ENCODE data around the gene GRIA4. TPM values are rescaled to one million over a fixed set of nuclear protein-coding genes. Genes with fewer than 3 reads are reported as not detected.
"Not testable (repeated sequence)": the region's sequence is repeated elsewhere in the genome, so short reads cannot be mapped to it uniquely, and the experiment has no call there.

The GRIA4 gene
- total RNA-seq, 2 donors from 2014 or later = 0.10 TPM; not detected in 1

DNA sequence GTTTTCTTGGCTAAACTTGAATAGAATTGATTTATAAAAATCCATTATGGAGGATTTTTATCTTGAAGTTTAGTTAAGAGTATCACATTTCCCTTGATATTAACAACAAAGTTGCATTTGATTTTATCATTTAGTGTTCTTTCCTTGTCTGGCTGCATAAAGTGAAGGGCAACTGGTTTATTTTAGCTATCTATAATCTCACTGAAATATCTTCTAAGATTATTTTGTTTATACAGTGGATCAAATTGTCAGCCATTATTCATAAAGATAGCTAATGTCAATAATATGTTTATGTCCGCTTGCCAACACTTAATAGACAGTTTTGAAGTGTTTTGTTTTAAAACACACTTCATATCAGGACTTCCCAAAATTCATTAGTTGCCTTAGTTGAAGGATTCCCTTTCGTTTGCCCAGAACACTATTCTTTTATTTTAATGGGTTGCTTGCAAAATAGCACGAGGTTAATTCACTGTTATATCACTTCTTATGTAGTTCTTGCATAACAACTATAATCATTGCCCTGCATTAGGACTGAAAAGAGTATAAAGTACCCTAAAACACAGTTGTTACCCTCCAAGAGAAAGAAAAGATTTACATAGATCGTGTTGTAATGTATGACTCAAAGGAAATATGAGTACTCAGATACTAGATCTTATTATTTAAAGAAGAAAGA is 339.2 kb downstream of the GRIA4 start:
- intact Hi-C loops (cut with DNase I) = no loop called here
- DNase-seq (ENCODE audit: low spot score) = no peak

DNA sequence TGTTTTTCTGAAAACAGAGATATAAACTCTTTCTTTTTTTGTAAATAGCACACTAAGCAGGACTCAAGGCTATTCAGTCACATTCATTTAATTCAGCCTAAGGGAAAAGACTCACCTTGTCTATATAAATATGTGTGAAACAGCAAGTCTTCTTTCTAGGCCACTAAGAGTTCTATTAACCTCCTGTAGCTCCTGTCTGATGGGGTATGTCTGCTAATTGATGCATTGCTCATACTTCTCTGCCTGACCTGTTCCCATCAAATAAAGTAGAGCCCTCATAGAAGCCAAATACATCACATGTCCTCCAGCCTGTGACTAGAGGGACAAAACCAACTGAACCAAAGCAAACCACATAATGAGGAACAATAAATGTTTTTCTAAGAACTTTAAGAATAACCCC is 344.0 kb downstream of the GRIA4 start:
- DNase-seq (ENCODE audit: low spot score) = no peak
- intact Hi-C loops (cut with DNase I) = no loop called here

GRCh38 chr11:105960252-105961245 is 350.7 kb downstream of the GRIA4 start:
- peak; percentile 64 for DNase-seq (ENCODE audit: low spot score)
- intact Hi-C loops (cut with DNase I) = no loop called here

- no peak for DNase-seq (ENCODE audit: low spot score)
- intact Hi-C loops (cut with DNase I) = no loop called here
Observed at GRCh38 chr11:105968021-105968697, 358.3 kb downstream of the GRIA4 start.

GRCh38 chr11:105969756-105970155 is 359.9 kb downstream of the GRIA4 start:
- intact Hi-C loops (cut with DNase I) = no loop called here
- DNase-seq (ENCODE audit: low spot score) = no peak

DNA sequence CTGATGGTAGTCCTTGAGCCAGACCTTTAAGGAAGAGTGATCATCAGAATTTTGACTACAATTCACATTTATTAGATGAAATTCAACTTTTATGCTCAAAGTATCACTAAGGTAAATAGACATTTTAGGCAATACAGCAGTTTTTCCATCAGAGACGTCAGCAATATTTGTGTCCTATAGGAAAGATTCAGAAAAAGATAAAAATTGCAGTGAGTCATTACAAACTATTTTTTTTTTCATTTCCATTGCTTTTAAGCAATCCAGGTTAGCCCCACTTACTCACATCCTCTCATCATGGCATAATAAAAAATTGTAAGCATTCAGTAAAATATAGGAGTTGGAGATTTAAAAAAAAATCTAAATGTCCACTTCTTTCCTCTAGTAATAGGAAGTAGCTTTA is 365.3 kb downstream of the GRIA4 start:
- DNase-seq (ENCODE audit: low spot score) = no peak
- intact Hi-C loops (cut with DNase I) = no loop called here

- intact Hi-C loops (cut with DNase I) = no loop called here
- no peak for DNase-seq (ENCODE audit: low spot score)
Observed at GRCh38 chr11:105979997-105980703, 370.3 kb downstream of the GRIA4 start.

DNA sequence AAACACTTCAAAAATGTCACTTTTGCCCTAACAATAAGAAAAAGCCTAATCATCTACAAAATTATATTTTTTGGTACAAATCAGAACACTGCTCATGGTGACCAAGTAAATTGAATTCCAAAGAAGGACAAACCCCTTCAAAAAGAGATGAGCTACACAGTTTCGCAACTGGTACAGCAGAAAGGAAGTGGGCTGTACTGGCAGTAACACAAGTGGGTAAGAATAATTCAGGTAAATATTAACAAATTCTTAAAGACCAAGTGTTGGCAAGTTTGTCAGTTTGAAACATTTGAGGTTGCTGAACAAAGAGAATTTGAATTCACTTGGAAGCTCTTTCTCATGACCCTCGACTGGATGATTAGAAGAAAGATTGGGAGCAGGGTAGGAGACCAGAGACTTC is 376.7 kb downstream of the GRIA4 start:
- intact Hi-C loops (cut with DNase I) = no loop called here

DNA sequence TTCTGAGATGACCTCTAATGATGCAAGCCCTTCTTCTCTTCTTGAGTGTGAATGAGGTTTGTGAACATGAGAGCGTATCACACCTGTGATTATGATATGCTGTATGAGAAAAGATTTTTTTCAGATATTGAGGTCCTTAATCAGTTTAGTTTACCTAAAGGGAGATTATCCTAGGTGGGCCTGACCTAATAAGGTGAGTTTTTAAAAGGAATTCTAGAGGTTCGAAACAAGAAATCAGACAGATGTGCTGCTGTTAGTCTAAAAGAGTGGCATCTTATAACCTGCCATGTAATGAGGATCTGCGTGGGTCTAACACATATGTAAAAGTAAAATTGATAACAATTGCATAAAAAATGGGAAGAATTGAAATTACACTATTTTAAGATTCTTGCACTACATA is 378.3 kb downstream of the GRIA4 start:
- intact Hi-C loops (cut with DNase I) = no loop called here
- no peak for DNase-seq (ENCODE audit: low spot score)

More for the DNA sequence above, 376.7 kb downstream of the GRIA4 start:
- DNase-seq (ENCODE audit: low spot score) = no peak

GRCh38 chr11:105989124-105989523 is 379.3 kb downstream of the GRIA4 start:
- no peak for DNase-seq (ENCODE audit: low spot score)
- intact Hi-C loops (cut with DNase I) = no loop called here

DNA sequence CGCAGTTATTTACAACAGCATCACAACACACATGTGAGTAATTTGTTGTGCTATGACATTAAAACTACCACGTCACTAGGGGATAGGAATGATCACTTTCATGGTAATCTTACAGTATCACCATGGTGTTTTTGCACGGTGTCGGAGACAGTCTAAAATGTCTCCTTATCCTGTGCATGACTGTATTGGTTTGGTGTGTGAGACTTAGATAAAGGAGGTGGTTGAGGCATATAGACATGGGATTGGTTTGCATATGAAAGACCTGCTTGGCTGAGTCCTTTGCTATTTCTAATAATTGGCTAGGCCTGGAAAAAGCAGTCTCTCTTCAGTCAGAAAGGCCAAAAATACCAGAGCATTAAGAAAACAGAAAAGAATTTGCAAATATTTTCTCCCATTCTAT is 382.0 kb downstream of the GRIA4 start:
- intact Hi-C loops (cut with DNase I) = no loop called here
- no peak for DNase-seq (ENCODE audit: low spot score)

- intact Hi-C loops (cut with DNase I) = no loop called here
- DNase-seq (ENCODE audit: low spot score) = no peak
Observed at GRCh38 chr11:106001304-106002012, 391.6 kb downstream of the GRIA4 start.

- DNase-seq (ENCODE audit: low spot score); intact Hi-C loops (cut with DNase I): not testable (repeated sequence)
Observed at GRCh38 chr11:106003094-106003493, 393.2 kb downstream of the GRIA4 start.

- intact Hi-C loops (cut with DNase I) = no loop called here
Observed at GRCh38 chr11:106011481-106011880, 401.6 kb downstream of the GRIA4 start.

DNA sequence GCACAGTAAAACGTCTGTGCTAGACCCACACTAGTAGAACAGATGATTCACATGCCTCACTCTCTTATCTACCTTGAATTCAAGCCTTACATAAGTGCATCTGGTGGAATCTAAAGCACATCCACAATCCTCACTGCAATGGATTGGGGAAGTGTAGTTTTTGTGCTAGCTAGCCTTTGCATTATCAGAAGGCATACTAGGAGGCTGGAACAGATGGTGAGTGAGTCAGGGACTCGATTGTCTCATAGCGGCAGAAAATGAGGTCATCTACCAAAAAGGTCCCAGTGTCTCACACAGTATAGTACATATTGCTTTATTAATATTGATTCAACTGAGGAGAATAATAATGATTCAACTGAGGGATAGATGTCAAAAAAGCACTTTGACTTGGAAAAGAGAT is 402.9 kb downstream of the GRIA4 start:
- intact Hi-C loops (cut with DNase I) = no loop called here
- DNase-seq (ENCODE audit: low spot score) = no peak

More at GRCh38 chr11:106011481-106011880, 401.6 kb downstream of the GRIA4 start:
- DNase-seq (ENCODE audit: low spot score) = no peak

GRCh38 chr11:106014035-106014434 is 404.2 kb downstream of the GRIA4 start:
- no peak for DNase-seq (ENCODE audit: low spot score)
- intact Hi-C loops (cut with DNase I) = no loop called here

GRCh38 chr11:106014620-106015019 is 404.7 kb downstream of the GRIA4 start:
- DNase-seq (ENCODE audit: low spot score) = no peak
- intact Hi-C loops (cut with DNase I) = no loop called here

DNA sequence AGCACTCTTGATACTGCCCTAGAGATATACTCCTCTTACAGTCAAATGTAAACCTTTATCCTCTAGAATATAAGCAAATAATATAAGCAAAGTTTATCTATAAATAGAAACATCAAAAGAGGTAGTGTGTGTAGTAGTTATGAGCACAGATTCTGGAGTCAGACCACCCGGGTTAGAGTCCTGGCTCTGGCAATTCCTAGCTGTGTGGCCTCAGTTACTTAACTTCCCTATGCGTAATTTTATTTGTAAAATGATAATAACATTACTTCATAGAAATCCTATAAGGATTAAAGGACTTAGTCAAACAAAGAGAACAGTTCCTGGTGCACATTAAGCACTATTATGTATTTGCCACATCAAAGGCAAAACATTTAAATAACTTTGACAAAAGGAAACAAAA is 405.2 kb downstream of the GRIA4 start:
- intact Hi-C loops (cut with DNase I) = no loop called here
- no peak for DNase-seq (ENCODE audit: low spot score)

- DNase-seq (ENCODE audit: low spot score) = no peak
- intact Hi-C loops (cut with DNase I) = no loop called here
Observed at GRCh38 chr11:106017093-106017492, 407.2 kb downstream of the GRIA4 start.
